GM12801 (cell line): Measurements from ENCODE around the gene GJB1.

Experiments used
- CTCF ChIP-seq: IDR thresholded peaks from one replicate; pipeline ENCODE4 v1.5.1; 2011; ENCODE audit warnings: control low read depth; ENCODE audit not compliant: insufficient read length; ENCODE audit errors: extremely low read depth

The GJB1 gene

GRCh38 chrX:71222929-71223328 is at the start of gene GJB1:
GJB1 (plus strand) TSS chrX:71223224; CDS start chrX:71223708, 484 bp downstream.
- TF ChIP-seq CTCF, result no peak

- no peak for TF ChIP-seq CTCF
Observed at GRCh38 chrX:71173440-71173839, 49.6 kb upstream of the GJB1 start.

- TF ChIP-seq CTCF, result no peak
Observed at GRCh38 chrX:71174795-71175194, 48.2 kb upstream of the GJB1 start.

GRCh38 chrX:71175531-71175930 is 47.5 kb upstream of the GJB1 start:
- TF ChIP-seq CTCF, result no peak

GRCh38 chrX:71177327-71177726 is 45.7 kb upstream of the GJB1 start:
- TF ChIP-seq CTCF, result no peak

- TF ChIP-seq CTCF, result no peak
Observed at GRCh38 chrX:71178908-71179307, 44.1 kb upstream of the GJB1 start.

- no peak for TF ChIP-seq CTCF
Observed at GRCh38 chrX:71181558-71181909, 41.5 kb upstream of the GJB1 start.
